HG03159 (cell line): ENCODE results near the gene MYH4.

Source experiments
- ATAC-seq: cut with Tn5 transposase; IDR thresholded peaks from one replicate; pipeline ENCODE4 v1.9.1; 2021; ENCODE audit warnings: mild to moderate bottlenecking, moderate library complexity; ENCODE audit not compliant: unreplicated experiment

MYH4 gene

GRCh38 chr17:10469459-10469858 lies at the start of gene MYH4:
TSS of gene MYH4 (minus strand) at chr17:10469559. CDS start at chr17:10466745, 2,814 bp downstream.
- no peak for ATAC-seq

- no peak for ATAC-seq
These were observed 49.1 kb upstream of the MYH4 start, which contains the start of gene MYH1 for GRCh38 chr17:10518271-10519037. TSS of gene MYH1 (minus strand) at chr17:10518542. CDS start at chr17:10516642, 1,900 bp downstream.

- ATAC-seq, result no peak
These were observed 47.3 kb upstream of the MYH4 start for GRCh38 chr17:10516638-10517037.

GRCh38 chr17:10516065-10516464 lies 46.7 kb upstream of the MYH4 start:
- ATAC-seq, result no peak

- ATAC-seq, result no peak
These were observed 44.1 kb upstream of the MYH4 start for GRCh38 chr17:10513299-10514067.

- ATAC-seq, result no peak
These were observed 43.5 kb upstream of the MYH4 start for GRCh38 chr17:10512856-10513255.

DNA sequence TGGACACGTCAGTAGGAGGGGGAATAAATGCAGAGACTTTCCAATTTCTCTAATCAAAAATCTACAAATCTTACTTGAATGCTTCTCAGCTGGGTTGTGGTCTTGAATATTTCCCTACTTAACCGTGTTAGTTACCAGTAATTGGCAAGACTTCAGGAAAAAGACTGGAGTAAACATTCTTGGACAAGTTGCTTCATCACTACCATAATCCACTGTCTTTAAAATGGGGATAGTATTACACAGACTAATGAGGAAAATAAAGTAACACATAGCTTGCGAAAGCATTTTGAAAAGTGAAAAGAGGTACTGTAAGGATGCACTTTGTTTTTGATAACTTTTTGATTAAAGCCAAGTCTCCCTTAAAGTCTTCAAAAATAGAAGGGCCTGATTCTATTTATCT lies 30.6 kb upstream of the MYH4 start:
- ATAC-seq, result no peak

DNA sequence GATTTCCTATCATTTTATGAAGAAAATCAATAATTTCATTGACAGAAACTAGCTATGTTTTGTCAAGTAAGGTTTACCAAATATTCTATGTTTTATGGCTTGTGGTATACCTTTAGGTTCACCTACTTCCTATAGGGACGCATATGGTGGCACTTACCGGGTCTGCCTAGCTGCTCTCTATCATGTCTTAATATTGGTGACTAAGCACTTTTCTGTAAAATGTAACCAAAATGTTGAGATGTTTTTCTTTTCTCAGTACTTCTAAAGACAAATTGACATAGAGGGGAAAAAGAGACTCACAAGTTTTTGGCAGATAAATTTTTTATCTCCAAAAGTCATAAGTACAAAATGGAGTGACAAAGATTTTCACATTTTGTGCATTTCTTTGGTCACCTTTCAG lies 22.6 kb upstream of the MYH4 start:
- no peak for ATAC-seq

- no peak for ATAC-seq
These were observed 12.9 kb upstream of the MYH4 start for GRCh38 chr17:10482252-10482651.

DNA sequence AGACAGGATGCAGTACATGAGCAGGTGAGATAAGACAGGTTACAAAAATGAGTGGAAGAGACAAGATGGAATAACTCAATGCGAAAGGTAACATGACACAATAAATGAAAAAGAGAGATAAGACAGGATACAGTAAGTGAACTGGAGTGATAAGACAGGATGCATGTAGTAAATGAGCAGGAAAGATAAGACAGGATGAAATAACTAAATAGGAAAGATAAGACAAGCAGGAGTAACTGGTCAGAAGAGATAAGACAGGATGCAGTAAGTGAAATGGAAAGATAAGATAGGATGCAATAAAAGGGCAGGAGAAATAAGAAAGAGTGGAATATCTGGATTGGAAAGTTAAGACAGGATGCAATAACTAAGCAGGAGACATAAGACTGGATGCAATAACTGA lies 8.3 kb upstream of the MYH4 start:
- no peak for ATAC-seq

DNA sequence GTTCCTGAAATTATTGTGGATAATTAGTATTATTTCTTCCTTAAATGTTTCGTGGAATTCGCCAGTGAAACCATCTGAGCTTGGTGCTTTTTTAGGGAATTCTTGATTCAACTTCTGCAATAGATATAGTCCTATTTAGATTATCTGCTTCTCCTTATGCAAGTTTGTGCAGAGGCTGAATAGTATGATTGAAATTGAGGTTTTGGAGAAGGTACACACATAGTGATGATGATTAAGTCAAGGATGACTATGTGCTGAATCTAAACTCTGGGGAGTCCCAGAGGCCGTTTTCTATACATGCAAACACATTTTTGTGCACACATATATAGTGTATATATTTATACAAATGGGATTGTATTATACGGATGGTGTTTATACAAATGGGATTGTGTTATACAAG lies 5.2 kb upstream of the MYH4 start:
- ATAC-seq, result no peak

DNA sequence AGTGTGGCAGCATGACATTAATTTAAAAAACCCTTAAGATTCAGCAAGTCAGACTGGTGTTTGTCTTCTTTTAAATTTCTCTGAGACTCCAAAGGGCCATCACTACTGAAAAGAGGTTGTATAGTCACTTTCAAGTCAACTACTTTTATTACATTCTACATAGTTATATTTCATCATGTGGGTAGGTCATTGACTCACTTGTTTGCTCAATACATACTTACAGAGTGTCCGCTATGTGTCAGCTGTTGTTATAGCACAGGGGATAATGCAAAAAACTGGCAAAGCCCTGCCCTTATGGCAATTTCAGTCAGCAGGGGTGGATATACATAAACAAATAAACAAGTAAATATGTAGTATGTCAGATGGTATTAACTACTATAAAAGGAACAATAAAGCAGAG lies 2.5 kb upstream of the MYH4 start:
- ATAC-seq, result no peak

DNA sequence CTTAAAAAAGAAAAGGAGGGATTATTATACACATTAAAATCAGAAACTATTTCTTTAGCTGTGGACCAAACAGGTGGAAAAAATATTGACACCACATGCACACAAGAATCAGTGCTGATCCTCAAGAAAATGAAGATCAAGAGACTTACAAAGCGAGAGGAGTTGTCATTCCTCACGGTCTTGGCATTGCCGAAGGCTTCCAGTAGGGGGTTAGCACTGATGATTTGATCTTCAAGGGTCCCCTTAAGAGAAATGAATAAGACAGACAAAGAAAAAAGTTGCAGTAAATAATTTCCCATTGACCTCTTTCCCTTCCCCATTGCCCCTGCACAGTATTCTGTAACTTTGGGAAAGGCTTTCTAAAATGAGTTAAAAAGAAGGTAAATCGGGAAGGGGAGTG lies 6.0 kb downstream of the MYH4 start:
- no peak for ATAC-seq

- no peak for ATAC-seq
These were observed 9.3 kb downstream of the MYH4 start for GRCh38 chr17:10460062-10460461.

DNA sequence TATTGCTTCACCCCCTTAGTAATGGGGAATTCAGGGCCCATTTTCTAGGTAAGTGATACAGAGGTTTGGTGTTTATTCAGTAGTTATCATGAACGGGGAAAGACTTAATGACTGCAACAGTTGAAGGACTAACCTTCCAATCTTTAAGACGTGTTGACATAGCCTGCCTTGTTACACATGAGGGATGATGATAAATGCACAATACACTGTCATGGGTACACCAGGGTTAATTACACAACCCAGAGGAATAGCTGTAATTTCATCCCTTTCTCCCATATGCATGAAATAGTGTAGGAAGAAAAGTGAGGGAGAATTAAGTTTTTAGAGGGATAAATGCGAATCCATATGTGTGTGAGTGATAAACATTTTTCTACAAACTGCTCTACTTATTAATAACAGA lies 10.7 kb downstream of the MYH4 start:
- ATAC-seq, result no peak

GRCh38 chr17:10457952-10458351 lies 11.4 kb downstream of the MYH4 start:
- no peak for ATAC-seq

- ATAC-seq, result no peak
These were observed 22.1 kb downstream of the MYH4 start for GRCh38 chr17:10447026-10447931.

GRCh38 chr17:10439816-10440215 lies 29.5 kb downstream of the MYH4 start:
- ATAC-seq, result no peak

DNA sequence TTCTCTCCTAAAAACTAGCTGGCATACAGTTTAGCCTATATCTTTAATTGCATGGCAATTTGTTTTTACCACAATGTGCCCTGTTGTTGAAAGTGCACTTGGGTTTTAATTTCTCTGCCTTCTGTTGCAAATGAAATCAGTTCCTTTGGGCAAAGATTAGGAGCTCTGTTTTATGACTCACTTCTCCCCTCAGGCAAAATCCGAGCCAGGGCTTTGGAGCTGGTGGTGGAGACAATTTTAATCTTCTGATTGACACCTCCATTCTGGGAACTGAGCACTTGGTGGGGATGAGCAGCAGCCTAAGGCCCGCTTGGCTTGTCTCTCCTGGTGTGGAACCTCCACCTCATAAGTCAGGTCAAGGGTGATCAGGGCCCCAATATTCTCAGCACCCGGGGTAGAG lies 34.3 kb downstream of the MYH4 start:
- ATAC-seq, result no peak

GRCh38 chr17:10429421-10430045 lies 39.8 kb downstream of the MYH4 start:
- no peak for ATAC-seq

GRCh38 chr17:10428781-10429180 lies 40.6 kb downstream of the MYH4 start:
- no peak for ATAC-seq
